NCI-H524 (cell line): ENCODE data around the gene ALS2.
"Not testable (repeated sequence)": the region's sequence is repeated elsewhere in the genome, so short reads cannot be mapped to it uniquely, and the experiment has no call there.

Source experiments
- DNase-seq, 2 experiments: peaks; one replicate each; lab custom pipeline; 2025; lab: John Stamatoyannopoulos, UW

The ALS2 gene

DNA sequence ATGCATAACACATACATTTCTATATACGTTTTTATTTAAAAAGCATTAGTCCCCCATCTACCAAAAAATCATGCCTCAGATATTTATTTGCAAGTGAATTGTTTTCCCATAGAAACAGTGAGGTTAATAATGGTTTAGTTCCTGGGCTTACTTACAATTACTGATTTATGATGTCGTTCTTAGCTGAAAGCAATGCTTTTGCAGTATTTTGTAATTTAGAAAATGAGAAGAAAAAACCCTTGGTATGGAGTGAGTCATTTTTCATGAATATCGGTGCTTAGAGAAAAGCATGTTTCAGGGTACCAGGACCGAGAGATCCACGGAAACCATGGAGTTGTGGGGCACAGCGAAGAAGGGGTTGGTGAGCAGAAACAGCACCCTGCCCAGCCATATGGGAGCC is 13.6 kb upstream of the ALS2 start:
- DNase-seq: no peak

DNA sequence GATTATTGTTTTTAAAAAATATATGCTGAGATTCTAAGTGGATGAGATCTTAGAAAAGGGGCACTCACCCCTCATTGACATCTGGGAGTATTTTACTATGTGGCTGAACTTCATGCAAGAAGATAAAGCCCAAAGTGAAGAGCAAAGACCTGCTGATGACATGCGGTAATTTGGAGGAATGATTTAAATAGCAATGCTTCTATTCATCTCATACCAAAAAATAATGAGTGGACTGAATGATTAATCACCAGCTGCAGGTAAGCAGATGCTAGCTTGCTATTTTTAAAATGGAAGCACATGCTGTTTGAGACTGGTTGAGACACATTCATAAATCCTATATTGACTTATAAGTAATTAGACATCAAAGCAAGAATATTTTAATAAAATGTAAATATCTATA is 12.9 kb upstream of the ALS2 start:
- no peak for DNase-seq

DNA sequence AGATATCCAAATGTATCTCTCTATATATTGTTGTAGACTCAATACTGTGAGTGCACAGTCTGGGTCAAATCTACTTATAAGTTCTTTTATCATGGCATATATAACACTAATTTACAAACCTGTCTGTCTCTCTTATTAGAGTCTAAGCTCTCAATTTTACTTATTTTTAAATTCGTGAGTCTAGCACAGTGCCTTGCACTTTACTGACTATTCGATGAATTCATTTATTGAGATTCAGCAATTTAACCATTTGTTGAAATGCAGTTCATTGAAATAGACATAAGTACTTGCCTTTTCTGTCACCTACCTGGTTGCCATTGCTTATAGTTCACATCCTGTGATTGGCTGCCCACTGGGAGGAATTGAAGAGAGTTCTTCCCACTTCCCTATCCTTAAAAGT is 10.3 kb upstream of the ALS2 start:
- DNase-seq: no peak

DNA sequence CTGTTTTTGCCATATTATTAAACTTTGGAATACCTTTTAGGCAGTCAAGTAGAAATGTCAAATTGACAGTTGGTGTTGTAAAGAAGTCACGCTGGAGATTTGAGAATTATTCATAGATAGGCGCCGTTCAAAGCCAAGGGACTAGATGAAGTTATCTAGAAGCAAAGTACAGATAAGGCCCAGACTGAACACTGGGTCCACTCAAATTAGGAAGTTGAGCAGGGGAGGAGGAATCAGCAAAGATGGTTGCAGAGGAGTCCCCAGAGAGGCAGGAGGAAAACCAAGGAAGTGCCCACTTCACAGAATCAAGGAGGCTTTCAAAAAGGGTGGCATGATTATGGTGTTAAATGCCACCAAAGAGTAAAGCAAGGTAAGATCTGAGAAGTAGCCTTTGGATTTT is 9.6 kb upstream of the ALS2 start:
- no peak for DNase-seq

DNA sequence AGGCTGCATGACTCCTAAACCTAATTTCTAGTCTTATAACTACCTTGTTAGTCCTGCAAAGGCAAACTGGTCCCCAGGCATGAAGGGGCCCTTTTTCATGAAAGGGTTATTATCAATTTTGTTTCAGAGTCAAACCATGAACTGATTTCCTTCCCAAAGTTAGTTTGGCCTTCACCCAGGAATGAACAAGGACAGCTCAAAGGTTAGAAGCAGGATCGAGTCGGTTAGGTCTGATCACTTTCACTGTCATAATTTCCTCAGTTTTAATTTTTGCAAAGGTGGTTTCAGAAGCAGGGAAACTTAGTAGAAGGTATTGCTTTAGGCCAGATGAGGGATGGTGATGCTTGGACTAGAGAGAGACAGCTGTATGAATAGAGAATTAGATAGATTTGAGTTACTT is 8.7 kb upstream of the ALS2 start:
- no peak for DNase-seq

DNA sequence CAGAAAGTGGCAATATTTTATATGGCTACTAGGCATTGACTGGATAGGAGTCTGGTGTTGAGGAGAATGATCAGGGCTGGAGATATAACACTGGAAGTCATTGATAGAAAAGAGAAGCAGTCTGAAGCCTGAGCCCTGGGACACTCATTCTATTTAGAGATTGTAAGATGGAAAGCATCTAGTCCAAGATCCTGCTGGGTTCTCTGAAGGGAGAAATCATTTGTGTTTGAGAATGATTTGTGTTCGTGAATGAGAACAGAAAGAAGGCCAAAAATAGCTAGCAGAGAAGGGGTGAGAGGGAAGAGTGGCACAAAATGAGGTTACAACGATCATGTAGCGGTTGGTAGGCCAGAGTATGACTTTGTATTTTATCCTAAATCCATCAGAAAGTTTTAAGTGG is 7.6 kb upstream of the ALS2 start:
- no peak for DNase-seq

DNA sequence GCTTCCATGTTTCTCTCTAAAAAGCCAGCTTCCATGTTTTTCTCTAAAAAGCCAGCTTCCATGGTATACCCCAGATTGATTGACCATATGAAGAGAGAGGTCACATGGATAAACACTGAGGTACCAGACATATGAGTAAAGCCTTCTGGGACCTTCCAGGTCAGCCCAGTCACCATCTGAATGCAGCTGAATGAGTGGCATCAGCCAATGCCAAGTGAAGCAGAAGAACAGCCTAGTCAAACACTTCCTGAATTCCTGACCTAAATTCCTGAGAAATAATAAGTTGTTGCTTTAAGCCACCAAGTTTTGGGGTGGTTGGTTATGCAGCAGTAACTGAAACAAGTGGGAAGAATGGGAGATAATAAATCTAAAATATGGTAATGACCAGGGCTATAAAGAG is 5.7 kb upstream of the ALS2 start:
- no peak for DNase-seq

DNA sequence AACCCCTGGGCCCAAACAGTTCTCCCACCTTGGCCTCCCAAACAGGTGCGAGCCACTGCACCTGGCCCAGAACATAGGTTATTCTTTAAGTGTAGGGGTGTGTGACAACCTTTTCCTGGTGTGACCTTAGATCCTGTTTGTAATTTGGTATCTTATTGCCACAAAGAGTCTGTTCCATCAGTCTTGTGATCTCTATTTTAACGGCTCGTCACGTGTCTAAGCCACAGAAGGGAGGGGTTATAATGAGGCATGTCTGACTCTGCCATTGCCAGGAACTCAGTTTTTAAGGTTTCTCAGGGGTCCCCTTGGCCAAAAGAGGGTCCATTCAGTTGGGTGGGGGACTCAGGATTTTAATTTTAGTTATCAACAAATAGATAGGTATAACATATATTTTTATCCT is 4.4 kb upstream of the ALS2 start:
- no peak for DNase-seq

DNA sequence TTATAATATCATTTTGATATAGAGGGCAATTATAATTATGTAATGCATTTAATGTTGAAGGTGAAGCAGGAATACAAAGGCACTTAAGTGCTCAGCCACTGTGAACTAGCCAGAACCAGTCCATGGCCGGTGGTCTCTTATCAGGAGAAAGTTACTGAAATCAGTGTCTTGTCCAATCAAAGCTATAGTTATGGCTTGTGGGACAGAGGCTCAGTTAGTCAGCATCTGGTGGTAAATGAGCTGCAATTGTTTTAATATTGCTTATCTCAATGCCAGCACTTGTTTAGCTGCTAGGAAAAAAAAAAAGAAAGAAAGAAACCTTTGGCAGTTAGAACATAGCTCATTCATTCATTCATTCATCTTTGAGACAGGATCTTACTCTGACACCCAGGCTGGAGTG is 3.8 kb upstream of the ALS2 start:
- DNase-seq: no peak

DNA sequence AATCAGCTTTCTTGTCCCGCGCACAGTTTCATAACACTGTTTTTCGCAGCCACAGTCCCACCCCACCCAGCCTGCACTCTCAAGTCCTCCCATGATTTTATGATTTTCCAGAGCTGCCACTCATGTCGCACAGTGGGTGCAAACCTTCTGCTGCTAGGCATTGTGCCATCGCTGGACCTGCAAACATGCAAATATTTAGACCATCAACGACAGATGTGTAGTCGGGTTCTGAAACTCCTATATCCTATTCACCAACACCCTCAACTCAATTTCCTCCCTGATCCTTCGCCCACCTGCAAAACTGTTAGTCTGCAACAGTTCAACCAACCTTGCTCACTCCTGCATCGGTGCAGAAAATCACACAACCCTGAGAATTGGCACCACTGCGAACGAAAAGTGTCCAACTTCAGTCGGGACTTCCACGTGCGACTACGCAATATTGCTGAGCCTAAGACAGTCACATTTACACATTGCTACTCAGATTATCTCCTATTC is 871 bp upstream of the ALS2 start:
- peak in 1 of 2 experiments; percentile 30 for DNase-seq

DNA sequence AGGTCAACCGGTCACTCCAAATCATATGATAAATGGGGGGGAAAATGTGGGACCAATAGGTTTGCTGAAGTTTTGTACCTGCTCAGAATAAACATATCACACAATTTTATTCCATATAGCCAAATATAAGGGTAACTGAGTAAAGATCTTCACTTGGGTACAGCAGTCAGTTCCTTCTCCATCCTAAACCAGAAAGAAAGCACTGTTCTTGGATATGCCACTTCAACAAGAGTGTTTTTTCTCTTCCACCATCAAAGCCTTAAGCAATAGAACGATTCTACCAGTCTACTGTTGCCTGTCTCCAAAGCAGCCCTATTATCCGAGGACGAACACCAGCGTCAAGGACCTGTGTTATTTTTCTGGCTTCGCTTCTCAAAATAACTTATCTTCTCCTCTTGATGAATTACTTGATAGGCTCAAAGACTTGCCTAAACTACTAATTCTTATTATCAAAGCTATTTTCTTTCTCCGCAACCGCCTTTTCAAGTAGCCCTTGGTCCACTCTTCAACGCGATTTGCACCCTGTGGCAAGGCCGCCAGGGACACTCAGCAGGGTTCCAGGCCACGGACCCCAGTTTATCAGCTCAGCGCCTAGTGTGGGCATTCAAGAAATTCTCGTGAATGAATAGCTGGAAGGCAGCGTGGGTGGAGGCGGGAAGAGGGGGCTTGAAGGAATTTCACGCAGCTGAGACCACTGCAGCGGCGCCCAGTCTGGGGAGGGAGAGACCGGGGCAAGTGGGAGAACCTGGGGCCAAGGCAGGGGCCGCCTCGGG is 646 bp downstream of the ALS2 start:
- no peak for DNase-seq

DNA sequence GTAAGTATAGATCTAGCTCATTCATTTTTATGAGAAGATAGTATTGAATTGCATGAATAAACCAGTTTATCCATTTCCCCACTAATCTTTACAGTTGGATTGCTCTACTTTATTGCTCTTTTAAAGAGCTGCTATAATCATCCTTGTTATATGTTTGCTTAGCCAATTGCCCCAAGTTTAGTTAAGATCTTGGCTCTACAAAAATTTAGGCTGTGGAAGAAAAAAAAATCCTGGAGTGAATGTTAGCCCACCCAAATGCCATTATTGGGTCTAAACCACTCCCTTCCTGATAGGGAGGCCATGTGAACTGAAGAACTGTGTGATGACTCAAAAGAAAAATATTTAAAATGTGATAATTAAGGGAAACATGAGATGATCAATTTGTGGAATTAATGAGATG is 2.9 kb downstream of the ALS2 start:
- no peak for DNase-seq

DNA sequence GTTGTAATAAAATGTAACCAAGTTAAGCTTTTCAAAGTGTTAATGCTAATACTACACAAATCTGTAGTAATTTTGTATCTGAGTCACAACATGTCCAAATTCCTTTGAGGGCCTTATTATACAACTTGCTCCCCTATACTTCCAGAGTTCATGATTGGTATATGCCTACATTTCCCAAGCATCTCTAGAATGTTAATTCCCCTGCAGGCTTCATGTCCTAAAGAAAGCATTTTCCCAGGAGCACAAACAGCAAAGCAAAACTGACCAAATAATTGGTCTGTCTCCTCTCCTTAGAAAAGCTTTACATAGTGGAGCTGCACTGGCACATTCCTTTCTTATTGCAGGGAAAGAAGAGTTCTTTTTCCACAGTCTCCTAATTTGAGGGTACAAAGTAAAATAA is 3.7 kb downstream of the ALS2 start:
- no peak for DNase-seq

DNA sequence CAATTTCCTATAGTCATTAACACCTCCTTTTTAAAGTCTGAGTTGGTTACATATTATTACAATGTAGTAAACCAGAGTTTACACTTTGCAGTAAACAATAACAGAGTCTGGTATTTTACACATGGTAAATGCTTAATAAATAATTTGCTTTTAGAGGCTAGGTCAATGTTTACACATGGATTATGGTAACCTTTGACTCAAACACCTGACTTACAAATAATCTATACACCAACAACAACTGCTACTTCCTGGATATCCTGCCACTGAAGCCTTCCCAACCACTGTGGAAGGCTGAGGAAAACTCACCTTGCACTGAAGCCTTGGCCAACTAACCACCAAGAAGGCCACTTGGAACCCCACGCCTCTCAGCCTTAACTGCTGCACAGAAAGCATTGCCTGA is 5.4 kb downstream of the ALS2 start:
- DNase-seq: no peak

DNA sequence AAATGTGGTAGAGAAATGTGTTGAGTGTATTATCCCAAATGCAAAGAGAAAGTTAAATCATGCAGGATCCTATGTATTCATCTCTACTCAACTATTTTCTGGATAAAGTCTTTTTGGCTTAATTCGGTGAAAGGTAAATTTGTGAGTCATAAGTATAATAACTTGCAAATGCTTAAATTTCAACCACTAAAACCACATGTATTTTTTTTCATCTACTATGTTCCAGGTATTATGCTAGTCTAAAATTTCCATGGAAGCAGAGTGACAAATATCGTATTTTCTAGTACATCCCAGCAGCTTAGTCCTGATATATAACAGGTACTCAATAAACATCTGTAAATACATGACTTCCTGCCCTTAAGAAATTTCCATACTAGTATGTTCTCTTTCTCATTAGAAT is 6.2 kb downstream of the ALS2 start:
- DNase-seq: no peak

DNA sequence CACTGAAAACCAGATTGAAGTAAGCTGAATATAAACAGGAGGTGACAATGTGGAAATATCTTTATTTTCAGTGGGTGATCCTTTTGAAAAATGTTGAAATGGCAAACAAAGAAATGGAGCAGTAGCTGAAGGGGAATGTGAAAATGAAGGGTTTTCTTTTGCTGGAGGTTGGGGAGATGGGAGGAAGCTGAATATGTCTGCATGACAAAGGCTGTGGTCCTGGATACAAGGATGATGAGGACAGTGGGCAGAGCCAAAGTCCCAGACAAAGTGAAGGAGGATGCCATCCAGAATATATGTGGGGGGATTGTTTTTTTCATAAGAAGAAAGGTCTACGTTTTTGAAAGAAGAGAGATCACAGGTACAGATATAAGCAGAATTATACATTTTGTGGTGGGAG is 6.7 kb downstream of the ALS2 start:
- no peak for DNase-seq

DNA sequence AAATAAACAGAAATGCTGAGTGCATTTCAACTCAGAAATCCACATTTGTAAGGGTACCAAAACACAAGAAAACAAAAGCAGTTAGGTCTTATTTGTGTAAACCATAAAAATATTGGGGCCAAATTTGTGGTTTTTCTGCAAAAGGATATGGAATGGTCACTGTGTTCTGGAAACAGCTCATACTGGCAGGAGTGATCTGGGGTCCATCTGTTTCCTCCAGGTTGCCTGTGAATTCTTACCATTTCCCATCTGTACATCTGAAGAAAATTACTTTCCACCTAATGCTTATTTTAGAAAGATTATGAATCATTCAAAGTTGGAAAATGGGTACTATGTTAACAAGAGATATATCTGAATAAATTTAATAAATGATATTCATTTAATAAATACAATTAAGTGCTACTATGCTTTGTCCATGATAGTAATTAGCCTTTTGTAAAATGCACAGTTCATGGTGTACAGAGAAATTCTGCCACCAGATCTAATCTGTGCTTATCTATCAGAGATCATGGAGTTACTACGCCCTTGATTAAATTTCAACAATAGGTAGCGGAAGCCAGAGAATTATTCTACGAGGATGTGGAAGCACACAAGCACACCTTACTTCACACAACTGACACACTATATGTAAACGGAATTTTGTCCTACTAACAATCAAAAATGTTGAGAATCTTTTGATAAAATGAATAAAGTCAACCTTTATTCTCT is 10.9 kb downstream of the ALS2 start:
- DNase-seq: peak in 1 of 2 experiments; percentile 39

DNA sequence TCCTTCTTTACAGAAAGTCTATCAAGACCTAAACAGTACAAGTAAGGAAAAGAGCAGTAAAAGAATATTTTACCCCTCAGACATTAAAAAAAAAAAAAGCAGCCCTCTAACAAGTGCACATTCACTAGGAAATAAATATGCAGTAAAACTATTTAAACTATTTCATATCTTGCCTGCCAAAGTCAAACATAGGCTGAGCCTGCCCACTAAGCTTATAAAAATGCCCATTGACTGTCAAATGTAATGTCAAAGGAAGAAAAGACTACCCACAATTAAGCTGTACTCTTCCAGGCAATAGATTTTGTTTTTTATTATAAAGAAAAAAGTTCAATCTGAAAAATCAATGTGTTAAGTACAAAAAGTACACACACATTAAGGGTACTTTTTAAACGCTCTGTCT is 11.8 kb downstream of the ALS2 start:
- no peak for DNase-seq

DNA sequence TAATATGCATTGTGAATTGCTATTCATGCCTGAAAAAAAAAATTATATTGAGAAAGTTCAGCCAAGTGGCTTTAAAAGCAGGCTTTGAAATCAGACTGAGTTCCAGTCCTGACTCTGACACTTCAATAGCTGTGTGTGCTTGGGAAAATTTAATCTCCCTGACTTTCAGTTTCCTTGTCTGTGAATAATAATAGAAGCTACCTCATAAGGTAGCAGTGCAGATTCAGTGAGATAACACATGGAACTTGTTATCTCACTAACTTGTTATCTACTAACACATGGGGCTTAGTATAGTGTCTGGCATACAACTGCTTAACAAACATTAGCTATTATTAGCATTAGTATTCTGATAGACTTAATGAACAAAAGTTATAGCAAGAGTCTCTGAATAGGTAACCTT is 14.9 kb downstream of the ALS2 start:
- DNase-seq: no peak

DNA sequence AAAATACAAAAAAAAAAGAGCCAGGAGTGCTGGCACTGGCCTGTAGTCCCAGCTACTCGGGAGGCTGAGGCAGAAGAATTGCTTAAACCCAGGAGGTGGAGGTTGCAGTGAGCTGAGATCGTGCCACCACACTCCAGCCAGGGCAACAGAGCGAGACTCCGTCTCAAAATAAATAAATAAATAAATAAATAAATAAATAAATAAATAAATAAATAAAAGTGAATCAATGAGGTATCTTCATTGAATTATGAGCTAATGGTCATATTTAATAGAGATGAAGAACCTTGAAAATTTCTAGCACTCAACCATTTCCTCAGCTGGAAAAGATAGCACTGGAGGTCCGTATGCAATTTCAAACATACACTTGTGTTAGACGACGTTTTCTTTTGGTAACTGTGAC is 16.3 kb downstream of the ALS2 start:
- not testable (repeated sequence) for DNase-seq

DNA sequence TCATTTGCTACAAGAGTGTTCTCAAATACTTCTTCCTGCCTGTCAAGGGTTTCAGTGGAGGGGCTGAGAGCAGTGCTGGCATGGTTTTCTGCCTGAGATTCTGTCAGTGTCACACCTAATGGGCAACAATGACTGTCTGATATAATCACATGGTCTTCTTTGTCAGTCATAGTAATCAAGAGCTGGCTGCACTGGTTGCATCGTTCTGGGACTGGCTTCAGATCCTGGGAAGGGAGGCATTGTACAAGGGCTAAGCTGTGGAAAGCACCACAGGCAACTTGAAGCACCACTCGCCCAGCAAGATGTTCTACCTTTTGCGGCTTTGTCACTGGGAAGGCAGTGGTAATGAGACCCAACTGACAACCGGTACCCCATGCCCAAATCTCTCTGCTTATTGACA is 19.6 kb downstream of the ALS2 start:
- DNase-seq: no peak

DNA sequence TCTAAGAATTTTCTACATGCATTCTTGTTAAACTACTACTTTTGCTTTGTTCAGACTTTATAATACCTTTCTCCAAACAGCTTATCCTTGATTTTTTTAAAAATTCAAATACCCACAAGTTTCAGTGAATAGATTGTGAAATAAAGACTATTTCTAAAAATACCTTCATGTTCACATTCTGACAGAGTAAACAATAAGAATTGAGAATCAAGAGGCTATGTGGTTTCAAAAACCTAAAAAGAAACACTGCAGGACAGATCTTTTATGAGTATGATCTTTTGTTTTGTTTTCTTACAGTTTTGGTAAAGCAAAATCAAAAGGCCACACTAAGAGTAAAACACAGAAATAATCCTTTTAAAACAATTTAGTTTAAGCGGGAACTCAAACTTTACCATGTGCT is 21.2 kb downstream of the ALS2 start:
- no peak for DNase-seq

DNA sequence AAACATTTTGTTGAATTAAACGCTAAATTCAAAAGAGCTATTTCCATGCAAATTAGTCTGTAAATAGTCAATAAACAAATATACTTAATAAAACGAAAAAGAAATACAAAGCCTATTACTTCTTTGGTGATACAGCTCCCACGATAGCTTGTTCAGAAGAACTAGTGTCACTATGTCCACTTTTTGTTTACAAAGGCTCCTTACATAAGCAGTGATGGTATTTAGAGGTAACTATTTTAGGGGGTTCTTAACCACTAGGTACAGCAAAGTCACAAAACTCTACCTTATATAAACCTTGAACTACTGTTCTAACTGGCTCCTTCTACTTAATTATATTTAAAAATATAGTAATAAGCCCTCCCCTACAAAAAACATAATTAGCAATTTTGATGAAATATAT is 21.9 kb downstream of the ALS2 start:
- no peak for DNase-seq

DNA sequence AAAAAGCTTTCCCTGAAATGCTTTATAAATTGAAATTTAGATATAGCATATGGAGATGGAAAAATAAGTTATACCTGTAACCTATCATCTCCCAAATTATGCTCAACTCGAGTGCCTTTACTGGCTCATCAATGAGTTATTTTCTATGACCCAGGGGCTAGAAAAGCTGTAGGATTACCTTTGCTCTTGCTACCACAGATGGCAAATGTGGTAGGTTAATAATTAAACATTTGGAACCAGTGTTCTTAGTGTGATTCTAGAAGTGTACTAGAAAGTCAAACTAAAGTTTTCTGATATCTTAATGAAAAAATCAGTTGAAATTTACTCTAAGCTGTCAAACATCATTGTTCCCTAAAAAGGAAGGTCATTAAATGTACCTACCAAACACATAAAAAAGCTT is 22.5 kb downstream of the ALS2 start:
- DNase-seq: no peak
